ENCODE data around the gene HEBP2. TPM values are rescaled to one million over a fixed set of nuclear protein-coding genes. Genes with fewer than 3 reads are reported as not detected.

HEBP2 gene
- total RNA-seq, 3 donors from 2014 or later (not counting 1 experiment from before 2014, with no cell fraction given), result 14.2 to 18.6 (median 15.2) TPM

- no peak within 1 kb of the TSS for H3K4me3 Mint-ChIP-seq
- H3K9me3 Mint-ChIP-seq, result no peaks in the 10 kb centered on the region
- Histone ChIP-seq H3K4me1 (ENCODE audit: control insufficient read depth, insufficient read depth, low read length) (no peaks in the 10 kb centered on the region), H3K9me3 (ENCODE audit: control insufficient read depth, insufficient read depth, low read length) (no peaks in the 10 kb centered on the region), H3K36me3 (ENCODE audit: control insufficient read depth, insufficient read depth, low read length) (no peaks in the 10 kb centered on the region), H3K27ac (ENCODE audit: low read length) (no peak within 1 kb of the TSS), H3K27me3 (ENCODE audit: control insufficient read depth, insufficient read depth, low read length) (no peaks in the 10 kb centered on the region), H3K4me3 (ENCODE audit: low read length) (no peak within 1 kb of the TSS)
- no peaks in the 10 kb centered on the region for H3K4me1 Mint-ChIP-seq
- no peaks in the 10 kb centered on the region for H3K36me3 Mint-ChIP-seq
- WGBS (ENCODE audit: insufficient coverage), result 91% methylated on average over 6 of the region's 6 CpGs
- no peak within 1 kb of the TSS for H3K27ac Mint-ChIP-seq
- intact Hi-C loops (cut with micrococcal nuclease), result no loop called here
- ATAC-seq (no peak), DNase-seq (no peak)
- TF ChIP-seq, protein P1, sequence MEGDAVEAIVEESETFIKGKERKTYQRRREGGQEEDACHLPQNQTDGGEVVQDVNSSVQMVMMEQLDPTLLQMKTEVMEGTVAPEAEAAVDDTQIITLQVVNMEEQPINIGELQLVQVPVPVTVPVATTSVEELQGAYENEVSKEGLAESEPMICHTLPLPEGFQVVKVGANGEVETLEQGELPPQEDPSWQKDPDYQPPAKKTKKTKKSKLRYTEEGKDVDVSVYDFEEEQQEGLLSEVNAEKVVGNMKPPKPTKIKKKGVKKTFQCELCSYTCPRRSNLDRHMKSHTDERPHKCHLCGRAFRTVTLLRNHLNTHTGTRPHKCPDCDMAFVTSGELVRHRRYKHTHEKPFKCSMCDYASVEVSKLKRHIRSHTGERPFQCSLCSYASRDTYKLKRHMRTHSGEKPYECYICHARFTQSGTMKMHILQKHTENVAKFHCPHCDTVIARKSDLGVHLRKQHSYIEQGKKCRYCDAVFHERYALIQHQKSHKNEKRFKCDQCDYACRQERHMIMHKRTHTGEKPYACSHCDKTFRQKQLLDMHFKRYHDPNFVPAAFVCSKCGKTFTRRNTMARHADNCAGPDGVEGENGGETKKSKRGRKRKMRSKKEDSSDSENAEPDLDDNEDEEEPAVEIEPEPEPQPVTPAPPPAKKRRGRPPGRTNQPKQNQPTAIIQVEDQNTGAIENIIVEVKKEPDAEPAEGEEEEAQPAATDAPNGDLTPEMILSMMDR (IDR thresholded peaks at IDR 0.05), result no peak
- H3K27me3 Mint-ChIP-seq (ENCODE audit: low read depth in 2 of 2), result peaks cover 0 to 10% of the 10 kb centered on the region in 2 donors
Measured at GRCh38 chr6:138377844-138378243, 26.2 kb upstream of the HEBP2 start, which contains the start of gene SMIM28. Gene SMIM28, plus strand, starts transcription at chr6:138377905. Its CDS starts 168 bp downstream, at chr6:138378073.

DNA sequence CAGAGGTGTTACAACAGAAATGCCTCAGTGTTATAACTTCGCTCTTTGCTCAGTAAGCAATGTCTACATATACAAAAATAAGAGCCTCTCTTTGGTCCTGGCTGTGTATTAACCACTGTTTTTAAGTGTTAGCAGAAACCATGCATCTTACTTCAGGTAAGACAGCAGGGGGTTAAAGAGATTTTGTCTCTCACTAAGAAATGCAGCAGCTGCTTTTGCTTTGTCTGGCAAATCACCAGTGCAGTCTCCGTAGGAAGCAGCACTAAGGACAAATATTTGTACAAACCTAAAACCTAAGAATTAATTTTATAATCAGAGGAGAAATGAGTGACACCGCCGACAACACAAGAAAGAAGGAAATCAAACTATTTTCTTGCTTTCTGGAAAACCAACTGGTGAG, 25.6 kb upstream of the HEBP2 start:
- no peak overlapping the region for H3K4me3 ChIP-seq (ENCODE audit: low read length)
- DNase-seq (no peak), ATAC-seq (no peak)
- no peaks in the 10 kb centered on the region for H3K9me3 ChIP-seq (ENCODE audit: control insufficient read depth, insufficient read depth, low read length)
- Mint-ChIP-seq H3K4me1 (no peaks in the 10 kb centered on the region), H3K4me3 (no peak overlapping the region), H3K27me3 (ENCODE audit: low read depth in 2 of 2) (peaks cover 0 to 10% of the 10 kb centered on the region in 2 donors), H3K27ac (no peak overlapping the region), H3K36me3 (no peaks in the 10 kb centered on the region), H3K9me3 (no peaks in the 10 kb centered on the region)
- intact Hi-C loops (cut with micrococcal nuclease), result no loop called here
- no peak overlapping the region for H3K27ac ChIP-seq (ENCODE audit: low read length)
- TF ChIP-seq, protein P1 (IDR thresholded peaks at IDR 0.05), result no peak
- H3K36me3 ChIP-seq (ENCODE audit: control insufficient read depth, insufficient read depth, low read length), result no peaks in the 10 kb centered on the region
- 90% methylated on average over 1 of the region's 4 CpGs for WGBS (ENCODE audit: insufficient coverage)
- no peaks in the 10 kb centered on the region for H3K27me3 ChIP-seq (ENCODE audit: control insufficient read depth, insufficient read depth, low read length)
- H3K4me1 ChIP-seq (ENCODE audit: control insufficient read depth, insufficient read depth, low read length), result no peaks in the 10 kb centered on the region

DNA sequence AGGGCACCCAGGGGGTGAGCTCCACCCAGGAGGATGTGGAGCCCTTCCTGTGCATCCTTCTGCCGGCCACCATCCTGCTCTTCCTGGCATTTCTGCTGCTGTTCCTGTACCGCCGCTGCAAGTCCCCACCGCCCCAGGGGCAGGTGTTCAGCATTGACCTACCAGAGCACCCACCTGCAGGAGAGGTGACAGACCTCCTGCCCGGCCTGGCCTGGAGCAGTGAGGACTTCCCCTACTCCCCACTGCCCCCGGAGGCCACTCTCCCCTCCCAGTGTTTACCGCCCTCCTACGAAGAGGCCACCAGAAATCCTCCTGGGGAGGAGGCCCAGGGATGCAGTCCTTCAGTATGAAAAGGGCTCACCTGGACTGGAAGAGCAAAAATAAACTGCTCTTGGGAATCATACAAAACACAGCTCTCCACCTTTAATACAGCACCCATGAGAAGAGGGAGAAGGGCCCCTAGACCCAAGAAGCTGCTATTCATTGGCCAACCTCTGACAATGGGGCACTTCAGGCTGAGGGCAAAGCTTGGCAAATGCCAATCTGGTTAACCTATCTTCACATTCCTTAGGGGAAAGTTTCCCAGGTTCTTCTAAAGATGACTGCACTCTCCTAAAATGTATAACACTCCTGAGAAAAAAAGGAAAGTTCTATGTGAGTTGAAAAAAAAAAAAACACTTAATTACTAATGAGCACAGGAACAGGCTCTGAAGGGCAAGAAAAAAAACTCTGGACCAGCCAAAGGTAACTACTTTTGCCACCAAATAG, 21.3 kb upstream of the HEBP2 start:
- Histone ChIP-seq H3K36me3 (ENCODE audit: control insufficient read depth, insufficient read depth, low read length) (no peaks in the 10 kb centered on the region), H3K4me3 (ENCODE audit: low read length) (no peak overlapping the region), H3K4me1 (ENCODE audit: control insufficient read depth, insufficient read depth, low read length) (no peaks in the 10 kb centered on the region), H3K27me3 (ENCODE audit: control insufficient read depth, insufficient read depth, low read length) (no peaks in the 10 kb centered on the region), H3K27ac (ENCODE audit: low read length) (no peak overlapping the region), H3K9me3 (ENCODE audit: control insufficient read depth, insufficient read depth, low read length) (no peaks in the 10 kb centered on the region)
- DNase-seq, result no peak
- Mint-ChIP-seq H3K9me3 (no peaks in the 10 kb centered on the region), H3K4me3 (no peak overlapping the region), H3K36me3 (no peaks in the 10 kb centered on the region), H3K4me1 (no peaks in the 10 kb centered on the region), H3K27me3 (ENCODE audit: low read depth in 2 of 2) (peaks cover 0 to 7% of the 10 kb centered on the region in 2 donors), H3K27ac (no peak overlapping the region)
- no peak for ATAC-seq
- WGBS (ENCODE audit: insufficient coverage), result 95% methylated on average over 8 of the region's 8 CpGs
- TF ChIP-seq, protein P1 (IDR thresholded peaks at IDR 0.05), result no peak
- intact Hi-C loops (cut with micrococcal nuclease), result no loop called here
